HepG2 (cell line): Measurements from ENCODE around the gene ZNF324B. TPM values are rescaled to one million over a fixed set of nuclear protein-coding genes. Genes with fewer than 3 reads are reported as not detected.

Source experiments
- DNMT1 ChIP-seq: sonication (generic); formaldehyde crosslinking; IDR thresholded peaks from 2 replicates; pipeline ENCODE4 v1.5.1; 2020; ENCODE audit warnings: mild to moderate bottlenecking, missing genetic modification reagents
- FLYWCH1 ChIP-seq: sonication (generic); formaldehyde crosslinking; IDR thresholded peaks from 2 replicates; pipeline ENCODE4 v1.8.1; 2023; ENCODE audit warnings: mild to moderate bottlenecking, missing genetic modification reagents
- GABPB1 ChIP-seq: IDR thresholded peaks from 2 replicates; pipeline ENCODE4 v1.6.1; 2016; ENCODE audit warnings: mild to moderate bottlenecking, missing genetic modification reagents, moderate library complexity, missing compliant biosample characterization
- ISX ChIP-seq: sonication (generic); formaldehyde crosslinking; conservative IDR thresholded peaks from 2 replicates; pipeline ENCODE4 v1.5.0; 2020; ENCODE audit warnings: missing genetic modification reagents
- KLF6 ChIP-seq: IDR thresholded peaks from 2 replicates; pipeline ENCODE4 v1.8.0; 2016; ENCODE audit warnings: missing biosample characterization, missing genetic modification reagents
- MEF2D ChIP-seq: sonication (generic); formaldehyde crosslinking; IDR thresholded peaks from 2 replicates; pipeline ENCODE4 v1.5.1; 2020; ENCODE audit warnings: mild to moderate bottlenecking, missing genetic modification reagents
- NPAS2 ChIP-seq: sonication (generic); formaldehyde crosslinking; IDR thresholded peaks from 2 replicates; pipeline ENCODE4 v1.8.0; 2022; ENCODE audit warnings: mild to moderate bottlenecking, missing genetic modification reagents, borderline replicate concordance
- NR2F1 ChIP-seq, 2 experiments: fragments of 450-650 bp in 1 of 2; formaldehyde crosslinking in 1 of 2; IDR thresholded peaks; 2 replicates each; pipeline versions ENCODE4 v1.5.0 to v1.6.1; 2016 to 2020; ENCODE audit warnings: mild to moderate bottlenecking in 1 of 2, missing compliant biosample characterization in 1 of 2, missing genetic modification reagents in 1 of 2, moderate library complexity in 1 of 2
- POLR2A ChIP-seq, 2 experiments: IDR thresholded peaks; 2 replicates each; pipeline ENCODE4 v1.6.1; 2011; ENCODE audit warnings: low read depth in 2 of 2, low read length in 2 of 2, mild to moderate bottlenecking in 1 of 2, moderate library complexity in 1 of 2; ENCODE audit not compliant: insufficient read depth in 1 of 2
- RARG ChIP-seq: sonication (generic); formaldehyde crosslinking; IDR thresholded peaks from 2 replicates; pipeline ENCODE4 v1.4.0; 2020; ENCODE audit warnings: low read depth, mild to moderate bottlenecking, missing genetic modification reagents
- RXRA ChIP-seq: sonication (generic); formaldehyde crosslinking; IDR thresholded peaks from 2 replicates; pipeline ENCODE4 v1.5.1; 2020; ENCODE audit warnings: missing genetic modification reagents
- SP140L ChIP-seq: sonication (generic); formaldehyde crosslinking; IDR thresholded peaks from 2 replicates; pipeline ENCODE4 v1.4.0; 2020; ENCODE audit warnings: missing genetic modification reagents, borderline replicate concordance
- ZFP82 ChIP-seq: sonication (generic); formaldehyde crosslinking; IDR thresholded peaks from 2 replicates; pipeline ENCODE4 v1.5.1; 2020; ENCODE audit warnings: mild to moderate bottlenecking, missing genetic modification reagents, borderline replicate concordance
- ZNF44 ChIP-seq: sonication (generic); formaldehyde crosslinking; IDR thresholded peaks from 2 replicates; pipeline ENCODE4 v1.5.1; 2020; ENCODE audit warnings: mild to moderate bottlenecking, missing genetic modification reagents
- ZNF788 ChIP-seq: sonication (generic); formaldehyde crosslinking; IDR thresholded peaks from 2 replicates; pipeline ENCODE4 v1.5.0; 2020; ENCODE audit warnings: mild to moderate bottlenecking, missing genetic modification reagents, borderline replicate concordance
- ZNF83 ChIP-seq: sonication (generic); formaldehyde crosslinking; IDR thresholded peaks from 2 replicates; pipeline ENCODE4 v1.4.0; 2020; ENCODE audit warnings: missing genetic modification reagents, mild to moderate bottlenecking, borderline replicate concordance
- ZNF891 ChIP-seq: sonication (generic); formaldehyde crosslinking; IDR thresholded peaks from 2 replicates; pipeline ENCODE4 v1.5.0; 2020; ENCODE audit warnings: mild to moderate bottlenecking, missing genetic modification reagents
- polyA plus RNA-seq, 8 experiments: library from polyadenylated mRNA; depleted of rRNA in 3 of 8; stranded (reverse) in 7 of 8; unstranded in 1 of 8; fragments of >200 nt; fragmentation: Illumina TruSeq in 4 of 8; extraction: Trizol in 4 of 8; gene quantifications; 2 replicates each; pipeline versions ENCODE4 v1.2.1 to v1.2.3, GENCODE V29; 2011 to 2016; ENCODE audit warnings: low read depth in 4 of 8, missing spikeins in 1 of 8, mixed read lengths in 1 of 8; ENCODE audit not compliant: insufficient read depth in 1 of 8
- total RNA-seq, 5 experiments: library from RNA; depleted of rRNA; stranded (reverse); fragments of >200 nt; fragmentation: Illumina TruSeq; extraction: Trizol; gene quantifications; 2 replicates each; pipeline ENCODE4 v1.2.3, GENCODE V29; 2016; ENCODE audit warnings: low read depth in 1 of 5
- TF ChIP-seq, protein P1 (sequence below): sonication (generic); formaldehyde crosslinking; IDR thresholded peaks from 2 replicates; pipeline ENCODE4 v1.4.0; 2020; ENCODE audit warnings: missing genetic modification reagents, low read depth, mild to moderate bottlenecking, borderline replicate concordance
- TF ChIP-seq, protein P2 (sequence below): sonication (generic); formaldehyde crosslinking; IDR thresholded peaks from 2 replicates; pipeline ENCODE4 v1.4.0; 2020; ENCODE audit warnings: mild to moderate bottlenecking, missing genetic modification reagents, borderline replicate concordance
- TF ChIP-seq, protein P3 (sequence below): sonication (generic); formaldehyde crosslinking; IDR thresholded peaks from 2 replicates; pipeline ENCODE4 v1.8.0; 2022; ENCODE audit warnings: missing genetic modification reagents, mild to moderate bottlenecking, inconsistent platforms, borderline replicate concordance
- TF ChIP-seq, protein P4 (sequence below): sonication (generic); formaldehyde crosslinking; IDR thresholded peaks from 2 replicates; pipeline ENCODE4 v1.4.0; 2020; ENCODE audit warnings: missing genetic modification reagents, borderline replicate concordance

ZNF324B gene
- total and polyA plus RNA-seq, 2 of the 13 experiments (the other 11 are each of a cell fraction or from before 2014, with no cell fraction given): 0.53 to 3.0 TPM

DNA sequence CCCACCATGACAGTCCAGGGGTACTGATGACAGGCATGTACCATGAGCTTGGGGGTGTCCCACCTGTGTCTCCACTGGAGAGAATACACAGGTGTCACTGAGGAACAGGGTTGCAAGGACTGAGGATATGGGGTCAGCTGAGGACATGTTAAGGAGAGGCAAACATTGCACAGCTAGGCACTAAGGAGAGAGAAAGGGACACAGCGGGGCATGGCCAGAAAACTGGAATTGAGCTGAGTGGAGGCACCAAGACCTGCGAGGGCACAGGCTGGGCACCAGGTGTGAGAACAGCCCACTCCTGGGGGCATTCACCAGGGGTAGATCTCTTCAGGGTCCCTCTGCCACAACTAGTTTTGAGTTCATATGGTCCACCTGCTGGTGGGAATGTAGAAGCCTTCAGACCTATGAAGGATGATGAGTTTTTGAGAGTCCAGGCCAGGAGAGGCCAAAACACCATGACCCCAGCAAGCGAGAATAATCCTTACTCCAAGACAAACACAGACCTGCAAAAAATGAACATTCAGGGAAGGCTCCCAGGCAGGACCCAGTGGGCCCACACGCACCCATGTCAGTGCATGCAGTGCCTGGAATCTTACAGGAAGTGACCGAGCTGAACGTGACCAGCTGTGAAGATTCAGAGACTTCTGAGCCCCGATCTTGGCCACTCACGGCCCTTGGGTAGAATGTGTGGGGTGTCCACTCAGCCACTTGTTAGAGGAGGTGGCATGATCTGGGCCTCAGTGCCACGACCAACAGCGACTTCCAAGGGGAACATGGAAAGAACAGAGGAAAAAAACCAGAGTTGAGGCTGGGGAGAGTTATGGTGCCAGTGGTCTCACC is 44.4 kb upstream of the ZNF324B start (continued):
- no peak for TF ChIP-seq RARG (CRISPR knock-in tag)
- TF ChIP-seq FLYWCH1 (CRISPR knock-in tag): no peak
- TF ChIP-seq POLR2A (IDR thresholded peaks at IDR 0.05; ENCODE audit: insufficient read depth in 1 of 2, low read depth in 2 of 2, low read length in 2 of 2): peak in 1 of 2 experiments; percentile 61; a peak in 2 of 4 replicates
- TF ChIP-seq ZNF83: no peak
- TF ChIP-seq ZNF788 (CRISPR knock-in tag): no peak
- TF ChIP-seq, protein P1, sequence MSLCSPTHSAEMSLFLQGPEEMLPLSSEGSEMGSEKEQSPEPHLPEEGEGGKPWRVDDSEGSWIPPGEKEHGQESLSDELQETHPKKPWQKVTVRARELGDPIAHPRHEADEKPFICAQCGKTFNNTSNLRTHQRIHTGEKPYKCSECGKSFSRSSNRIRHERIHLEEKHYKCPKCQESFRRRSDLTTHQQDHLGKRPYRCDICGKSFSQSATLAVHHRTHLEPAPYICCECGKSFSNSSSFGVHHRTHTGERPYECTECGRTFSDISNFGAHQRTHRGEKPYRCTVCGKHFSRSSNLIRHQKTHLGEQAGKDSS (CRISPR knock-in tag): 0 out of 2 replicates have a peak, but pooled peaks have one; percentile 39
- no peak for TF ChIP-seq ZNF891 (CRISPR knock-in tag)
- TF ChIP-seq SP140L: no peak
- no peak for TF ChIP-seq DNMT1 (CRISPR knock-in tag)
- no peak for TF ChIP-seq ZNF44 (CRISPR knock-in tag)
- no peak for TF ChIP-seq ZFP82 (CRISPR knock-in tag)
- TF ChIP-seq MEF2D (CRISPR knock-in tag): no peak
- TF ChIP-seq, protein P2, sequence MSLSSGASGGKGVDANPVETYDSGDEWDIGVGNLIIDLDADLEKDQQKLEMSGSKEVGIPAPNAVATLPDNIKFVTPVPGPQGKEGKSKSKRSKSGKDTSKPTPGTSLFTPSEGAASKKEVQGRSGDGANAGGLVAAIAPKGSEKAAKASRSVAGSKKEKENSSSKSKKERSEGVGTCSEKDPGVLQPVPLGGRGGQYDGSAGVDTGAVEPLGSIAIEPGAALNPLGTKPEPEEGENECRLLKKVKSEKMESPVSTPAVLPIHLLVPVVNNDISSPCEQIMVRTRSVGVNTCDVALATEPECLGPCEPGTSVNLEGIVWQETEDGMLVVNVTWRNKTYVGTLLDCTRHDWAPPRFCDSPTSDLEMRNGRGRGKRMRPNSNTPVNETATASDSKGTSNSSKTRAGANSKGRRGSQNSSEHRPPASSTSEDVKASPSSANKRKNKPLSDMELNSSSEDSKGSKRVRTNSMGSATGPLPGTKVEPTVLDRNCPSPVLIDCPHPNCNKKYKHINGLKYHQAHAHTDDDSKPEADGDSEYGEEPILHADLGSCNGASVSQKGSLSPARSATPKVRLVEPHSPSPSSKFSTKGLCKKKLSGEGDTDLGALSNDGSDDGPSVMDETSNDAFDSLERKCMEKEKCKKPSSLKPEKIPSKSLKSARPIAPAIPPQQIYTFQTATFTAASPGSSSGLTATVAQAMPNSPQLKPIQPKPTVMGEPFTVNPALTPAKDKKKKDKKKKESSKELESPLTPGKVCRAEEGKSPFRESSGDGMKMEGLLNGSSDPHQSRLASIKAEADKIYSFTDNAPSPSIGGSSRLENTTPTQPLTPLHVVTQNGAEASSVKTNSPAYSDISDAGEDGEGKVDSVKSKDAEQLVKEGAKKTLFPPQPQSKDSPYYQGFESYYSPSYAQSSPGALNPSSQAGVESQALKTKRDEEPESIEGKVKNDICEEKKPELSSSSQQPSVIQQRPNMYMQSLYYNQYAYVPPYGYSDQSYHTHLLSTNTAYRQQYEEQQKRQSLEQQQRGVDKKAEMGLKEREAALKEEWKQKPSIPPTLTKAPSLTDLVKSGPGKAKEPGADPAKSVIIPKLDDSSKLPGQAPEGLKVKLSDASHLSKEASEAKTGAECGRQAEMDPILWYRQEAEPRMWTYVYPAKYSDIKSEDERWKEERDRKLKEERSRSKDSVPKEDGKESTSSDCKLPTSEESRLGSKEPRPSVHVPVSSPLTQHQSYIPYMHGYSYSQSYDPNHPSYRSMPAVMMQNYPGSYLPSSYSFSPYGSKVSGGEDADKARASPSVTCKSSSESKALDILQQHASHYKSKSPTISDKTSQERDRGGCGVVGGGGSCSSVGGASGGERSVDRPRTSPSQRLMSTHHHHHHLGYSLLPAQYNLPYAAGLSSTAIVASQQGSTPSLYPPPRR: 0 out of 2 replicates have a peak, but pooled peaks have one; percentile 31
- TF ChIP-seq, protein P3, sequence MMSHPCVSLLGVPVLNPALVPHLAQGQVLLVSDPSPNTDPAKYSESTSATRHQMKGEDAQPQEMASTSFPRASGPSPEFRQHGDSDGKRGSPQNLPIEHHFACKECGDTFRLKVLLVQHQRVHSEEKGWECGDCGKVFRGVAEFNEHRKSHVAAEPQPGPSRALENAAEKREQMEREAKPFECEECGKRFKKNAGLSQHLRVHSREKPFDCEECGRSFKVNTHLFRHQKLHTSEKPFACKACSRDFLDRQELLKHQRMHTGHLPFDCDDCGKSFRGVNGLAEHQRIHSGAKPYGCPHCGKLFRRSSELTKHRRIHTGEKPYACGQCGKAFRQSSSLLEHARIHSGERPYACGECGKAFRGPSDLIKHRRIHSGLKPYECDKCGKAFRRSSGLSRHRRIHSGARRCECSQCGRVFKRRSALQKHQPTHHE (CRISPR knock-in tag): no peak
- TF ChIP-seq GABPB1: no peak
- peak; percentile 54 for TF ChIP-seq RXRA
- TF ChIP-seq, protein P4, sequence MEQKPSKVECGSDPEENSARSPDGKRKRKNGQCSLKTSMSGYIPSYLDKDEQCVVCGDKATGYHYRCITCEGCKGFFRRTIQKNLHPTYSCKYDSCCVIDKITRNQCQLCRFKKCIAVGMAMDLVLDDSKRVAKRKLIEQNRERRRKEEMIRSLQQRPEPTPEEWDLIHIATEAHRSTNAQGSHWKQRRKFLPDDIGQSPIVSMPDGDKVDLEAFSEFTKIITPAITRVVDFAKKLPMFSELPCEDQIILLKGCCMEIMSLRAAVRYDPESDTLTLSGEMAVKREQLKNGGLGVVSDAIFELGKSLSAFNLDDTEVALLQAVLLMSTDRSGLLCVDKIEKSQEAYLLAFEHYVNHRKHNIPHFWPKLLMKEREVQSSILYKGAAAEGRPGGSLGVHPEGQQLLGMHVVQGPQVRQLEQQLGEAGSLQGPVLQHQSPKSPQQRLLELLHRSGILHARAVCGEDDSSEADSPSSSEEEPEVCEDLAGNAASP (CRISPR knock-in tag): peak; percentile 92; the same call in 1 of the 2 replicates
- 0 out of 4 replicates have a peak, but pooled peaks of 1 of the 2 experiments have one; percentile 16 for TF ChIP-seq NR2F1 (CRISPR knock-in tag; IDR thresholded peaks at IDR 0.05)
- no peak for TF ChIP-seq NPAS2 (CRISPR knock-in tag)
- no peak for TF ChIP-seq ISX (CRISPR knock-in tag)
- TF ChIP-seq KLF6: no peak
